Activated B cell treated with CpG ODN at 0.5 μM for 24 hours (primary cell): ENCODE results near the gene LPIN2. TPM values are rescaled to one million over a fixed set of nuclear protein-coding genes. Genes with fewer than 3 reads are reported as not detected.
A peak's percentile ranks its signal among the peaks of the same experiment; 100 is the strongest.

Experiments used
- ATAC-seq: fragments of 200-7000 bp; cut with Tn5 transposase; one replicate; pipeline ENCODE4 v1.10.0; 2021; ENCODE audit warnings: low read depth, mild to moderate bottlenecking, moderate library complexity
- CTCF ChIA-PET: fragments of 350-600 bp; sonication (Branson Sonifier 250); formaldehyde crosslinking; loops from one replicate; lab custom pipeline; 2021; ENCODE audit warnings: antibody characterized with exemption; lab: Charles Lee
- POLR2A ChIA-PET: fragments of 350-600 bp; sonication (Branson Sonifier 250); formaldehyde crosslinking; loops from one replicate; lab custom pipeline; 2021; ENCODE audit warnings: antibody characterized with exemption; lab: Charles Lee
- DNase-seq: peaks from one replicate; pipeline ENCODE4 v3.0.0; 2022
- H3K27ac Mint-ChIP-seq: one replicate; pipeline ENCODE4 v1.8.0; 2020; ENCODE audit warnings: mixed read lengths
- H3K27me3 Mint-ChIP-seq: one replicate; pipeline ENCODE4 v1.8.0; 2021; ENCODE audit warnings: mixed read lengths
- H3K36me3 Mint-ChIP-seq: one replicate; pipeline ENCODE4 v1.8.0; 2021; ENCODE audit warnings: low read depth, mixed read lengths
- H3K4me1 Mint-ChIP-seq: one replicate; pipeline ENCODE4 v1.8.0; 2021; ENCODE audit warnings: mixed read lengths
- H3K4me3 Mint-ChIP-seq: one replicate; pipeline ENCODE4 v1.8.0; 2020; ENCODE audit warnings: mild to moderate bottlenecking, mixed read lengths
- H3K9me3 Mint-ChIP-seq: one replicate; pipeline ENCODE4 v1.8.0; 2020; ENCODE audit warnings: mixed read lengths
- CTCF ChIP-seq: fragments of 200-600 bp; IDR thresholded peaks from one replicate; pipeline ENCODE4 v1.8.0; 2022; ENCODE audit warnings: antibody characterized with exemption, mild to moderate bottlenecking
- intact Hi-C: fragments of 100-400 bp; cut with micrococcal nuclease; formaldehyde crosslinking; loops from one replicate; pipeline ENCODE4 v1.15.1; 2024
- total RNA-seq: library from RNA; stranded (reverse); gene quantifications from 2 replicates; pipeline ENCODE4 v1.2.3, GENCODE V29; 2022

Gene LPIN2
- total RNA-seq, 1 donor from 2014 or later = 24.4 TPM

GRCh38 chr18:2979129-2979528 is 33.8 kb downstream of the LPIN2 start:
- DNase-seq (no peak), ATAC-seq (no peak)
- no peaks in the 10 kb centered on the region for H3K9me3 Mint-ChIP-seq
- ChIA-PET POLR2A (interaction anchor here (0.9 to 14.6 kb wide), 5 partner anchors 8 to 268 kb away, joined by 3 to 294 read pairs (median 12); partner anchors contain the start of gene MYL12A), CTCF (interaction anchor here (0.6 to 3.5 kb wide), 6 partner anchors 15 to 267 kb away, joined by 3 to 10 read pairs (median 3); no protein-coding TSS in a partner anchor)
- peak overlapping the region; percentile 94 for H3K27ac Mint-ChIP-seq
- no peak for TF ChIP-seq CTCF
- peaks cover 5% of the 10 kb centered on the region for H3K36me3 Mint-ChIP-seq
- no peaks in the 10 kb centered on the region for H3K27me3 Mint-ChIP-seq
- peaks cover 81% of the 10 kb centered on the region for H3K4me1 Mint-ChIP-seq
- intact Hi-C loops = loop anchor here (5.0 kb wide), 1 partner anchor 473 kb away; the partner anchor contains the start of gene TGIF1
- peak overlapping the region; percentile 52 for H3K4me3 Mint-ChIP-seq

- DNase-seq = no peak
- TF ChIP-seq CTCF = no peak
- H3K9me3 Mint-ChIP-seq = no peaks in the 10 kb centered on the region
- ChIA-PET CTCF (interaction anchor here (0.8 to 3.5 kb wide), 3 partner anchors 16 to 267 kb away, joined by 3 to 10 read pairs (median 3); no protein-coding TSS in a partner anchor), POLR2A (interaction anchor here (1.2 to 14.6 kb wide), 4 partner anchors 10 to 268 kb away, joined by 4 to 294 read pairs (median 13); partner anchors contain the start of gene MYL12A)
- H3K4me3 Mint-ChIP-seq = peak overlapping the region; percentile 52
- peaks cover 6% of the 10 kb centered on the region for H3K36me3 Mint-ChIP-seq
- no peaks in the 10 kb centered on the region for H3K27me3 Mint-ChIP-seq
- intact Hi-C loops = loop anchor here (5.0 kb wide), 1 partner anchor 474 kb away; the partner anchor contains the start of gene TGIF1
- peak; percentile 26 for ATAC-seq
- H3K4me1 Mint-ChIP-seq = peaks cover 77% of the 10 kb centered on the region
- peak overlapping the region; percentile 94 for H3K27ac Mint-ChIP-seq
Measured at GRCh38 chr18:2978661-2979106, 34.3 kb downstream of the LPIN2 start.

- Mint-ChIP-seq H3K36me3 (peaks cover 6% of the 10 kb centered on the region), H3K4me1 (peaks cover 78% of the 10 kb centered on the region), H3K27ac (peak overlapping the region; percentile 94), H3K9me3 (no peaks in the 10 kb centered on the region), H3K27me3 (no peaks in the 10 kb centered on the region), H3K4me3 (peak overlapping the region; percentile 62)
- ChIA-PET POLR2A (interaction anchor here (1.2 to 14.6 kb wide), 3 partner anchors 10 to 269 kb away, joined by 4 to 294 read pairs (median 22); partner anchors contain the start of gene MYL12A), CTCF (interaction anchor here (0.8 to 3.5 kb wide), 4 partner anchors 16 to 268 kb away, joined by 3 to 10 read pairs (median 4); no protein-coding TSS in a partner anchor)
- ATAC-seq = no peak
- DNase-seq = no peak
- intact Hi-C loops = loop anchor here (5.0 kb wide), 1 partner anchor 474 kb away; the partner anchor contains the start of gene TGIF1
- no peak for TF ChIP-seq CTCF
Measured at GRCh38 chr18:2978208-2978607, 34.7 kb downstream of the LPIN2 start.

GRCh38 chr18:2976218-2977132 is 36.5 kb downstream of the LPIN2 start:
- POLR2A ChIA-PET = interaction anchor here (0.9 to 14.6 kb wide), 4 partner anchors 9 to 285 kb away, joined by 3 to 294 read pairs (median 14); partner anchors contain the start of genes MYL12A and MYL12B
- peaks cover 6% of the 10 kb centered on the region for H3K36me3 Mint-ChIP-seq
- intact Hi-C loops = loop anchor here (5.0 kb wide), 1 partner anchor 476 kb away; the partner anchor contains the start of gene TGIF1
- peak overlapping the region; percentile 6 for H3K27ac Mint-ChIP-seq
- H3K9me3 Mint-ChIP-seq = no peaks in the 10 kb centered on the region
- TF ChIP-seq CTCF = no peak
- no peak overlapping the region for H3K4me3 Mint-ChIP-seq
- H3K27me3 Mint-ChIP-seq = no peaks in the 10 kb centered on the region
- CTCF ChIA-PET = interaction anchor here (1.5 to 1.7 kb wide), 2 partner anchors 9 to 18 kb away, joined by 3 to 5 read pairs; no protein-coding TSS in a partner anchor
- DNase-seq (no peak), ATAC-seq (no peak)
- peaks cover 78% of the 10 kb centered on the region for H3K4me1 Mint-ChIP-seq
